Liver (tissue), 9 donors: ENCODE data around the gene CMBL. TPM values are rescaled to one million over a fixed set of nuclear protein-coding genes. Genes with fewer than 3 reads are reported as not detected.
"Not testable (repeated sequence)": the region's sequence is repeated elsewhere in the genome, so short reads cannot be mapped to it uniquely, and the experiment has no call there.

Experiments used
- DNase-seq: peaks from one replicate; pipeline ENCODE4 v3.0.0-alpha.2; 2017; ENCODE audit warnings: low spot score
- H3K27ac ChIP-seq, 2 donors: one replicate each; pipeline ENCODE4 v1.7.0; 2013; ENCODE audit warnings: inconsistent platforms in 2 of 2, low read length in 2 of 2, control low read depth in 1 of 2, low read depth in 1 of 2, mild to moderate bottlenecking in 1 of 2
- H3K27me3 ChIP-seq, 4 donors: one replicate each; pipeline versions ENCODE4 v1.6.1 to v1.7.0; 2013; ENCODE audit warnings: low read length in 3 of 4, inconsistent platforms in 1 of 4, mild to moderate bottlenecking in 1 of 4, moderate library complexity in 1 of 4; ENCODE audit not compliant: control insufficient read depth in 4 of 4, insufficient read depth in 4 of 4
- H3K36me3 ChIP-seq, 4 donors: one replicate each; pipeline versions ENCODE4 v1.6.1 to v1.7.0; 2013; ENCODE audit warnings: low read length in 3 of 4, mild to moderate bottlenecking in 3 of 4, low read depth in 1 of 4, moderate library complexity in 1 of 4; ENCODE audit not compliant: control insufficient read depth in 4 of 4, insufficient read depth in 3 of 4
- H3K4me1 ChIP-seq, 4 donors: one replicate each; pipeline versions ENCODE4 v1.6.1 to v1.7.0; 2013; ENCODE audit warnings: low read length in 3 of 4, mild to moderate bottlenecking in 3 of 4, moderate library complexity in 1 of 4; ENCODE audit not compliant: control insufficient read depth in 4 of 4, insufficient read depth in 4 of 4
- H3K4me3 ChIP-seq, 3 donors: one replicate each; pipeline versions ENCODE4 v1.6.1 to v1.7.0; 2013; ENCODE audit warnings: low read length in 3 of 3, control low read depth in 1 of 3, low read depth in 1 of 3, mild to moderate bottlenecking in 1 of 3
- H3K9ac ChIP-seq, 2 donors: one replicate each; pipeline ENCODE4 v1.7.0; 2013; ENCODE audit warnings: low read length in 2 of 2, mild to moderate bottlenecking in 2 of 2, moderate library complexity in 2 of 2, control low read depth in 1 of 2, low read depth in 1 of 2
- H3K9me3 ChIP-seq, 4 donors: one replicate each; pipeline versions ENCODE4 v1.6.1 to v1.7.0; 2013; ENCODE audit warnings: low read length in 3 of 4; ENCODE audit not compliant: control insufficient read depth in 4 of 4
- ATF3 ChIP-seq: IDR thresholded peaks from 2 replicates; pipeline ENCODE4 v1.6.1; 2016; ENCODE audit warnings: antibody characterized with exemption
- EGR1 ChIP-seq, 2 donors: IDR thresholded peaks; 2 replicates each; pipeline ENCODE4 v1.6.1; 2016 to 2018; ENCODE audit warnings: antibody characterized with exemption in 2 of 2, low read depth in 2 of 2
- HNF4A ChIP-seq, 2 donors: conservative IDR thresholded peaks; 2 replicates each; pipeline ENCODE4 v1.6.1; 2016; ENCODE audit warnings: antibody characterized with exemption in 2 of 2, mild to moderate bottlenecking in 2 of 2
- HNF4G ChIP-seq: IDR thresholded peaks from 2 replicates; pipeline ENCODE4 v1.6.1; 2016; ENCODE audit warnings: antibody characterized with exemption
- NR2F2 ChIP-seq: IDR thresholded peaks from 2 replicates; pipeline ENCODE4 v1.6.1; 2016; ENCODE audit warnings: antibody characterized with exemption
- RAD21 ChIP-seq, 2 donors: IDR thresholded peaks; 2 replicates each; pipeline ENCODE4 v1.6.1; 2016; ENCODE audit warnings: antibody characterized with exemption in 2 of 2, mild to moderate bottlenecking in 2 of 2
- RXRA ChIP-seq, 2 donors: IDR thresholded peaks; 2 replicates each; pipeline ENCODE4 v1.6.1; 2017 to 2018; ENCODE audit warnings: antibody characterized with exemption in 2 of 2, mild to moderate bottlenecking in 1 of 2
- SP1 ChIP-seq: IDR thresholded peaks from 2 replicates; pipeline ENCODE4 v1.6.1; 2018; ENCODE audit warnings: antibody characterized with exemption, mild to moderate bottlenecking
- TAF1 ChIP-seq: conservative IDR thresholded peaks from 2 replicates; pipeline ENCODE4 v1.6.1; 2016; ENCODE audit warnings: antibody characterized with exemption, mild to moderate bottlenecking
- ZBTB33 ChIP-seq: IDR thresholded peaks from 2 replicates; pipeline ENCODE4 v1.6.1; 2016; ENCODE audit warnings: antibody characterized with exemption
- WGBS: extraction: QIAGEN DNeasy Blood & Tissue Kit; methylation state at CpG from one replicate; pipeline ENCODE4 v1.1.7; 2013; 5-methylcytosine and 5-hydroxymethylcytosine counted together
- polyA plus RNA-seq, 2 donors: library from polyadenylated mRNA; stranded (reverse) in 1 of 2; unstranded in 1 of 2; fragments of 200-250 nt in 1 of 2; fragments of >200 nt in 1 of 2; fragmentation: Nextera tagmentation in 1 of 2; extraction: Ambion mirVana in 1 of 2; gene quantifications; one replicate each; pipeline versions ENCODE4 v1.2.1 to v1.2.3, GENCODE V29; 2013 to 2015
- total RNA-seq, 2 donors: library from RNA; depleted of rRNA; stranded (reverse); fragments of >200 nt; gene quantifications; one replicate each; pipeline ENCODE4 v1.2.3, GENCODE V29; 2014
- TF ChIP-seq, protein P1 (sequence below): IDR thresholded peaks from 2 replicates; pipeline ENCODE4 v1.6.1; 2016; ENCODE audit warnings: antibody characterized with exemption, mild to moderate bottlenecking
- TF ChIP-seq, protein P2 (sequence below): IDR thresholded peaks from 2 replicates; pipeline ENCODE4 v1.6.1; 2016; ENCODE audit warnings: antibody characterized with exemption
- TF ChIP-seq, protein P3 (sequence below): fragments of 150-350 bp; IDR thresholded peaks from 2 replicates; pipeline ENCODE4 v1.5.1; 2017; ENCODE audit warnings: improper control_type of control experiment, low read depth, low read length; ENCODE audit not compliant: missing input control
- donor health status: healthy.
- donor health status: healthy.
- donor health status: healthy.
- donor health status: healthy.
- donor health status: healthy.

The CMBL gene
- total and polyA plus RNA-seq, 4 donors: 6.8 to 56.1 (median 41.7) TPM

DNA sequence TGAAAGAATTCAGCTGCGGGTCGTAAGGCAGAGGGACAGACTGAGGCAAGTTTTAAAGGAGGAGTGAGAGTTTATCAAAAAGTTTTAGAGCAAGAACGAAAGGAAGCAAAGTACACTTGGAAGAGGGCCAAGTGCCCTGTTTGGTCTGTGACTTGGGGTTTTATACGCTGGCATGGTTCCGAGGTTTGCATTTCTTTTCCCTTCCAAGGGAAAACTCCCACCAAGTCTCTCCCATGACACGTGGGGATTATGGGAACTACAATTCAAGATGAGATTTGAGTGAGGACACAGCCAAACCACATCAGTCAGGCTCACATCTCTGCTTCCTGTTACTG lies 34.9 kb downstream of the CMBL start:
- H3K4me1 ChIP-seq: peaks cover 4 to 26% (median 20%) of the 10 kb centered on the region in 4 donors
- not testable (repeated sequence) for DNase-seq, H3K27ac ChIP-seq, H3K9me3 ChIP-seq, H3K9ac ChIP-seq, H3K36me3 ChIP-seq, H3K27me3 ChIP-seq, H3K4me3 ChIP-seq
- TF ChIP-seq HNF4G (peak; percentile 16), SP1 (peak; percentile 45), HNF4A (conservative IDR thresholded peaks at IDR 0.05) (peak; percentile 48 to 77), RXRA (IDR thresholded peaks at IDR 0.05) (peak in 1 of 2 donors; percentile 7)
- 24% methylated on average over 6 of the region's 6 CpGs for WGBS

- Histone ChIP-seq H3K36me3 (no peaks in the 10 kb centered on the region), H3K27ac (no peak overlapping the region), H3K9me3 (no peaks in the 10 kb centered on the region), H3K9ac (no peak overlapping the region), H3K4me1 (peaks cover 4 to 26% (median 20%) of the 10 kb centered on the region in 4 donors), H3K27me3 (no peaks in the 10 kb centered on the region), H3K4me3 (no peak overlapping the region)
- no peak for TF ChIP-seq TAF1
- TF ChIP-seq, protein P1, sequence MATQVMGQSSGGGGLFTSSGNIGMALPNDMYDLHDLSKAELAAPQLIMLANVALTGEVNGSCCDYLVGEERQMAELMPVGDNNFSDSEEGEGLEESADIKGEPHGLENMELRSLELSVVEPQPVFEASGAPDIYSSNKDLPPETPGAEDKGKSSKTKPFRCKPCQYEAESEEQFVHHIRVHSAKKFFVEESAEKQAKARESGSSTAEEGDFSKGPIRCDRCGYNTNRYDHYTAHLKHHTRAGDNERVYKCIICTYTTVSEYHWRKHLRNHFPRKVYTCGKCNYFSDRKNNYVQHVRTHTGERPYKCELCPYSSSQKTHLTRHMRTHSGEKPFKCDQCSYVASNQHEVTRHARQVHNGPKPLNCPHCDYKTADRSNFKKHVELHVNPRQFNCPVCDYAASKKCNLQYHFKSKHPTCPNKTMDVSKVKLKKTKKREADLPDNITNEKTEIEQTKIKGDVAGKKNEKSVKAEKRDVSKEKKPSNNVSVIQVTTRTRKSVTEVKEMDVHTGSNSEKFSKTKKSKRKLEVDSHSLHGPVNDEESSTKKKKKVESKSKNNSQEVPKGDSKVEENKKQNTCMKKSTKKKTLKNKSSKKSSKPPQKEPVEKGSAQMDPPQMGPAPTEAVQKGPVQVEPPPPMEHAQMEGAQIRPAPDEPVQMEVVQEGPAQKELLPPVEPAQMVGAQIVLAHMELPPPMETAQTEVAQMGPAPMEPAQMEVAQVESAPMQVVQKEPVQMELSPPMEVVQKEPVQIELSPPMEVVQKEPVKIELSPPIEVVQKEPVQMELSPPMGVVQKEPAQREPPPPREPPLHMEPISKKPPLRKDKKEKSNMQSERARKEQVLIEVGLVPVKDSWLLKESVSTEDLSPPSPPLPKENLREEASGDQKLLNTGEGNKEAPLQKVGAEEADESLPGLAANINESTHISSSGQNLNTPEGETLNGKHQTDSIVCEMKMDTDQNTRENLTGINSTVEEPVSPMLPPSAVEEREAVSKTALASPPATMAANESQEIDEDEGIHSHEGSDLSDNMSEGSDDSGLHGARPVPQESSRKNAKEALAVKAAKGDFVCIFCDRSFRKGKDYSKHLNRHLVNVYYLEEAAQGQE: no peak
- TF ChIP-seq ATF3: no peak
- TF ChIP-seq RXRA (IDR thresholded peaks at IDR 0.05): no peak
- no peak for TF ChIP-seq SP1
- no peak for TF ChIP-seq HNF4A (conservative IDR thresholded peaks at IDR 0.05)
- DNase-seq: no peak
- WGBS: 67% methylated on average over 9 of the region's 9 CpGs
Measured at GRCh38 chr5:10272053-10272874, 35.4 kb downstream of the CMBL start.

DNA sequence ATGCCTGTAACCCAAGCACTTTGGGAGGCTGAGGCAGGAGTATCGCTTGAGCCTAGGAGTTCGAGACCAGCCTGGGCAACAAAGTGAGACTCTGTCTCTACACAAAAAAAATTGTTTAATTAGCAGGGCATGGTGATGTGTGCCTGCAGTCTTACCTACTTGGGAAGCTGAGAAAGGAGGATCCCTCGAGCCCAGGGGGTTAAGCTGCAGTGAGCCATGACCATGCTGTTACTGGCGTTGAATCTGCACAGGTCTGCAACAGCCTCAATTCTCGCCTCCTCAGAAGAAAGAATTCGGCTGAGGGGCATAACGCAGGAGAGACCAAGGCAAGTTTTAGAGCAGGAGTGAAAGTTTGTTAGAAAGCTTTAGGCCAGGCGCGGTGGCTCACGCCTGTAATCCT lies 39.6 kb downstream of the CMBL start:
- WGBS: 97% methylated on average over 10 of the region's 10 CpGs
- Histone ChIP-seq H3K9me3 (no peaks in the 10 kb centered on the region), H3K36me3 (peaks cover 3 to 19% (median 16%) of the 10 kb centered on the region in 4 donors), H3K27me3 (no peaks in the 10 kb centered on the region), H3K27ac (no peak overlapping the region), H3K4me1 (peaks cover 0 to 27% (median 13%) of the 10 kb centered on the region in 4 donors), H3K9ac (no peak overlapping the region), H3K4me3 (no peak overlapping the region)
- DNase-seq: no peak
- TF ChIP-seq TAF1 (no peak), ZBTB33 (no peak), HNF4G (no peak), NR2F2 (no peak), RXRA (IDR thresholded peaks at IDR 0.05) (no peak), EGR1 (IDR thresholded peaks at IDR 0.05; ENCODE audit: low read depth in 2 of 2) (no peak), ATF3 (no peak), SP1 (no peak), RAD21 (IDR thresholded peaks at IDR 0.05) (no peak)
- TF ChIP-seq, protein P2, sequence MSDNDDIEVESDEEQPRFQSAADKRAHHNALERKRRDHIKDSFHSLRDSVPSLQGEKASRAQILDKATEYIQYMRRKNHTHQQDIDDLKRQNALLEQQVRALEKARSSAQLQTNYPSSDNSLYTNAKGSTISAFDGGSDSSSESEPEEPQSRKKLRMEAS: no peak
- TF ChIP-seq, protein P1: no peak
- TF ChIP-seq, protein P3, sequence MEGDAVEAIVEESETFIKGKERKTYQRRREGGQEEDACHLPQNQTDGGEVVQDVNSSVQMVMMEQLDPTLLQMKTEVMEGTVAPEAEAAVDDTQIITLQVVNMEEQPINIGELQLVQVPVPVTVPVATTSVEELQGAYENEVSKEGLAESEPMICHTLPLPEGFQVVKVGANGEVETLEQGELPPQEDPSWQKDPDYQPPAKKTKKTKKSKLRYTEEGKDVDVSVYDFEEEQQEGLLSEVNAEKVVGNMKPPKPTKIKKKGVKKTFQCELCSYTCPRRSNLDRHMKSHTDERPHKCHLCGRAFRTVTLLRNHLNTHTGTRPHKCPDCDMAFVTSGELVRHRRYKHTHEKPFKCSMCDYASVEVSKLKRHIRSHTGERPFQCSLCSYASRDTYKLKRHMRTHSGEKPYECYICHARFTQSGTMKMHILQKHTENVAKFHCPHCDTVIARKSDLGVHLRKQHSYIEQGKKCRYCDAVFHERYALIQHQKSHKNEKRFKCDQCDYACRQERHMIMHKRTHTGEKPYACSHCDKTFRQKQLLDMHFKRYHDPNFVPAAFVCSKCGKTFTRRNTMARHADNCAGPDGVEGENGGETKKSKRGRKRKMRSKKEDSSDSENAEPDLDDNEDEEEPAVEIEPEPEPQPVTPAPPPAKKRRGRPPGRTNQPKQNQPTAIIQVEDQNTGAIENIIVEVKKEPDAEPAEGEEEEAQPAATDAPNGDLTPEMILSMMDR: no peak
